Endometrium (tissue), 2 donors: Measurements from ENCODE around the gene DIPK1A.
A peak's percentile ranks its signal among the peaks of the same experiment; 100 is the strongest.

ENCODE experiments used
- FAIRE-seq: peaks from 2 replicates; lab custom pipeline; 2012; peaks lifted over from hg19 to GRCh38; lab: Jason Lieb, UNC
- donor health status: control.
- donor health status: control.

The DIPK1A gene

GRCh38 chr1:92877792-92878191, 83.5 kb downstream of the DIPK1A start:
- FAIRE-seq, result no peak

GRCh38 chr1:92877081-92877711, 84.1 kb downstream of the DIPK1A start:
- FAIRE-seq, result peak; percentile 26

GRCh38 chr1:92876351-92876750, 84.9 kb downstream of the DIPK1A start:
- FAIRE-seq, result no peak

GRCh38 chr1:92874987-92875386, 86.3 kb downstream of the DIPK1A start:
- no peak for FAIRE-seq

- no peak for FAIRE-seq
Measured at GRCh38 chr1:92872719-92873118, 88.5 kb downstream of the DIPK1A start.

- FAIRE-seq, result no peak
Measured at GRCh38 chr1:92870591-92870990, 90.7 kb downstream of the DIPK1A start.

GRCh38 chr1:92864131-92864530, 97.1 kb downstream of the DIPK1A start:
- no peak for FAIRE-seq

GRCh38 chr1:92862605-92863004, 98.7 kb downstream of the DIPK1A start:
- FAIRE-seq, result no peak

GRCh38 chr1:92859400-92860039, 101.7 kb downstream of the DIPK1A start:
- FAIRE-seq, result no peak

GRCh38 chr1:92858564-92859399, 102.5 kb downstream of the DIPK1A start:
- FAIRE-seq, result peak; percentile 98

GRCh38 chr1:92857817-92858216, 103.4 kb downstream of the DIPK1A start:
- no peak for FAIRE-seq

GRCh38 chr1:92855236-92855635, 106.0 kb downstream of the DIPK1A start:
- no peak for FAIRE-seq

GRCh38 chr1:92854101-92854785, 107.0 kb downstream of the DIPK1A start:
- no peak for FAIRE-seq

GRCh38 chr1:92853299-92853698, 108.0 kb downstream of the DIPK1A start:
- no peak for FAIRE-seq

- no peak for FAIRE-seq
Measured at GRCh38 chr1:92851729-92852128, 109.5 kb downstream of the DIPK1A start.

GRCh38 chr1:92850019-92850418, 111.2 kb downstream of the DIPK1A start:
- FAIRE-seq, result no peak

GRCh38 chr1:92848201-92848600, 113.1 kb downstream of the DIPK1A start:
- no peak for FAIRE-seq

- FAIRE-seq, result no peak
Measured at GRCh38 chr1:92845908-92846307, 115.4 kb downstream of the DIPK1A start.

GRCh38 chr1:92844439-92844838, 116.8 kb downstream of the DIPK1A start:
- FAIRE-seq, result no peak

GRCh38 chr1:92843429-92844352, 117.6 kb downstream of the DIPK1A start:
- no peak for FAIRE-seq

GRCh38 chr1:92843046-92843423, 118.2 kb downstream of the DIPK1A start:
- FAIRE-seq, result no peak
